SK-N-SH (cell line): ENCODE data around the gene IRF2. TPM values are rescaled to one million over a fixed set of nuclear protein-coding genes. Genes with fewer than 3 reads are reported as not detected.
A peak's percentile ranks its signal among the peaks of the same experiment; 100 is the strongest.

Experiments
- CTCF ChIA-PET: fragments of 300-600, 350-600 bp; formaldehyde crosslinking; extraction: SDS; loops from one replicate; lab custom pipeline; 2021; lab: Yijun Ruan, JAX
- POLR2A ChIA-PET: fragments of 350-600 bp; sonication (Branson Sonifier 250); formaldehyde crosslinking; extraction: SDS; loops from one replicate; lab custom pipeline; 2020; ENCODE audit warnings: antibody characterized with exemption, inconsistent platforms; lab: Yijun Ruan, JAX
- DNase-seq: peaks from one replicate; pipeline ENCODE4 v3.0.0; 2012
- H2AFZ ChIP-seq: fragments of 200-600 bp; sonication (generic); 2 replicates; pipeline ENCODE4 v1.8.1; 2016; ENCODE audit warnings: antibody characterized with exemption, mild to moderate bottlenecking, low read depth
- H3F3A ChIP-seq: fragments of 200-600 bp; sonication (generic); replicated peaks from 2 replicates; pipeline ENCODE3; 2016; ENCODE audit warnings: antibody characterized with exemption, mild to moderate bottlenecking; ENCODE audit not compliant: insufficient read depth
- H3K27ac ChIP-seq, 2 experiments: fragments of 200-500 bp in 1 of 2; fragments of 200-600 bp in 1 of 2; sonication (Bioruptor generic) in 1 of 2; sonication (generic), shearing (Covaris generic) in 1 of 2; 2 replicates each; pipeline versions ENCODE4 v1.5.1 to v1.6.1; 2014 to 2016; ENCODE audit warnings: low read depth in 2 of 2, inconsistent platforms in 1 of 2, low read length in 1 of 2, mild to moderate bottlenecking in 1 of 2, mixed read lengths in 1 of 2
- H3K27me3 ChIP-seq: fragments of 200-600 bp; sonication (generic), shearing (Covaris generic); 2 replicates; pipeline ENCODE4 v1.6.1; 2016; ENCODE audit warnings: mixed run types; ENCODE audit not compliant: insufficient read depth
- H3K36me3 ChIP-seq, 2 experiments: fragments of 200-500 bp in 1 of 2; fragments of 200-600 bp in 1 of 2; sonication (Bioruptor generic) in 1 of 2; sonication (generic) in 1 of 2; replicated peaks in 1 of 2; 2 replicates each; pipeline versions ENCODE3 to v1.5.1; 2014 to 2016; ENCODE audit warnings: low read length in 1 of 2, mild to moderate bottlenecking in 1 of 2; ENCODE audit not compliant: insufficient read depth in 2 of 2, control insufficient read depth in 1 of 2
- H3K4me1 ChIP-seq, 2 experiments: fragments of 200-500 bp in 1 of 2; fragments of 200-600 bp in 1 of 2; sonication (Bioruptor generic) in 1 of 2; sonication (generic), shearing (Covaris generic) in 1 of 2; 2 replicates each; pipeline versions ENCODE4 v1.5.1 to v1.6.1; 2014 to 2016; ENCODE audit warnings: low read depth in 1 of 2, low read length in 1 of 2, mixed run types in 1 of 2; ENCODE audit not compliant: insufficient read depth in 2 of 2, control insufficient read depth in 1 of 2
- H3K4me2 ChIP-seq: fragments of 200-600 bp; sonication (generic), shearing (Covaris generic); 2 replicates; pipeline ENCODE4 v1.6.1; 2017; ENCODE audit warnings: mixed run types
- H3K4me3 ChIP-seq, 2 experiments: fragments of 200-500 bp in 1 of 2; fragments of 200-600 bp in 1 of 2; sonication (Bioruptor generic) in 1 of 2; sonication (generic), shearing (Covaris generic) in 1 of 2; 2 replicates each; pipeline versions ENCODE4 v1.5.1 to v1.8.1; 2014 to 2016; ENCODE audit warnings: low read depth in 2 of 2, inconsistent platforms in 1 of 2, low read length in 1 of 2, mild to moderate bottlenecking in 1 of 2, mixed read lengths in 1 of 2, moderate library complexity in 1 of 2
- H3K79me2 ChIP-seq: fragments of 200-600 bp; sonication (generic); 2 replicates; pipeline ENCODE4 v1.8.1; 2017; ENCODE audit warnings: mild to moderate bottlenecking; ENCODE audit not compliant: insufficient read depth
- H3K9ac ChIP-seq: fragments of 200-600 bp; sonication (generic); 2 replicates; pipeline ENCODE4 v1.6.1; 2017; ENCODE audit warnings: mixed run types
- H3K9me2 ChIP-seq: fragments of 200-600 bp; sonication (generic); 2 replicates; pipeline ENCODE4 v1.6.1; 2017; ENCODE audit warnings: mixed run types
- H3K9me3 ChIP-seq: fragments of 200-600 bp; sonication (generic); 2 replicates; pipeline ENCODE4 v1.6.1; 2017; ENCODE audit warnings: mixed run types, mild to moderate bottlenecking, moderate library complexity
- H4K20me1 ChIP-seq: fragments of 200-600 bp; sonication (generic); 2 replicates; pipeline ENCODE4 v1.6.1; 2017; ENCODE audit warnings: mild to moderate bottlenecking, mixed run types; ENCODE audit not compliant: insufficient read depth
- CHD2 ChIP-seq: fragments of 150-350 bp; IDR thresholded peaks from 2 replicates; pipeline ENCODE4 v1.6.1; 2018; ENCODE audit warnings: low read length; ENCODE audit not compliant: partially characterized antibody
- EZH2phosphoT487 ChIP-seq: fragments of 200-600 bp; sonication (generic); IDR thresholded peaks from 2 replicates; pipeline ENCODE4 v1.6.1; 2017; ENCODE audit warnings: low read depth, mixed run types, mild to moderate bottlenecking, antibody characterized with exemption, moderate library complexity, borderline replicate concordance
- FOSL2 ChIP-seq: IDR thresholded peaks from 2 replicates; pipeline ENCODE4 v1.4.0; 2012; ENCODE audit warnings: low read depth, mild to moderate bottlenecking, moderate library complexity, borderline replicate concordance
- FOXJ3 ChIP-seq: sonication (generic); formaldehyde crosslinking; IDR thresholded peaks from 2 replicates; pipeline ENCODE4 v1.5.1; 2020; ENCODE audit warnings: mild to moderate bottlenecking, missing genetic modification reagents
- GABPA ChIP-seq: IDR thresholded peaks from 2 replicates; pipeline ENCODE4 v1.4.0; 2012; ENCODE audit warnings: low read depth, mild to moderate bottlenecking
- GATA2 ChIP-seq: sonication (generic); formaldehyde crosslinking; IDR thresholded peaks from 2 replicates; pipeline ENCODE4 v1.5.0; 2020; ENCODE audit warnings: mild to moderate bottlenecking, missing genetic modification reagents
- IRF3 ChIP-seq: fragments of 150-350 bp; IDR thresholded peaks from 2 replicates; pipeline ENCODE4 v1.6.1; 2016; ENCODE audit warnings: mild to moderate bottlenecking, low read depth, low read length
- MAX ChIP-seq: IDR thresholded peaks from 2 replicates; pipeline ENCODE4 v1.4.0; 2012; ENCODE audit warnings: low read depth
- MEF2A ChIP-seq: IDR thresholded peaks from 2 replicates; pipeline ENCODE4 v1.4.0; 2012; ENCODE audit warnings: low read depth, borderline replicate concordance
- MXI1 ChIP-seq: IDR thresholded peaks from 2 replicates; pipeline ENCODE4 v1.6.1; 2012; ENCODE audit warnings: mild to moderate bottlenecking, low read depth, low read length, improper control_type of control experiment
- NFIC ChIP-seq: IDR thresholded peaks from 2 replicates; pipeline ENCODE4 v1.4.0; 2012; ENCODE audit warnings: borderline replicate concordance
- NRF1 ChIP-seq: IDR thresholded peaks from 2 replicates; pipeline ENCODE4 v1.6.1; 2012; ENCODE audit warnings: low read depth, mild to moderate bottlenecking, low read length
- PBX3 ChIP-seq: IDR thresholded peaks from 2 replicates; pipeline ENCODE4; 2012
- RAD21 ChIP-seq: IDR thresholded peaks from 2 replicates; pipeline ENCODE4 v1.6.1; 2012; ENCODE audit warnings: mild to moderate bottlenecking, low read length
- RFX5 ChIP-seq: IDR thresholded peaks from 2 replicates; pipeline ENCODE4 v1.6.1; 2012; ENCODE audit warnings: mild to moderate bottlenecking, improper control_type of control experiment, low read length
- SIN3A ChIP-seq: IDR thresholded peaks from 2 replicates; pipeline ENCODE4 v1.6.1; 2012; ENCODE audit warnings: low read depth, mild to moderate bottlenecking, low read length, moderate library complexity, borderline replicate concordance
- TCF12 ChIP-seq: IDR thresholded peaks from 2 replicates; pipeline ENCODE4 v1.4.0; 2012
- USF2 ChIP-seq: fragments of 150-350 bp; IDR thresholded peaks from 2 replicates; pipeline ENCODE4 v1.6.1; 2017; ENCODE audit warnings: antibody characterized with exemption, low read length, low read depth, borderline replicate concordance
- YY1 ChIP-seq: IDR thresholded peaks from 2 replicates; pipeline ENCODE4 v1.4.0; 2012; ENCODE audit warnings: low read depth, mild to moderate bottlenecking
- WGBS: methylation state at CpG from one replicate; pipeline ENCODE4 v1.1.6; 2017; ENCODE audit warnings: low lambda C conversion rate; 5-methylcytosine and 5-hydroxymethylcytosine counted together
- polyA plus RNA-seq, 3 experiments: library from polyadenylated mRNA; depleted of rRNA; stranded (reverse); fragments of >200 nt; gene quantifications; 2 replicates each; pipeline ENCODE4 v1.2.3, GENCODE V29; 2012

IRF2 gene
- polyA plus RNA-seq, 1 of the 3 experiments (the other 2 are of a cell fraction): 23.3 TPM

GRCh38 chr4:184398741-184399511, 75.4 kb downstream of the IRF2 start:
- Histone ChIP-seq H3F3A (peaks cover 12% of the 10 kb centered on the region), H3K4me1 (peaks cover 6 to 14% of the 10 kb centered on the region in 2 experiments), H3K27me3 (no peaks in the 10 kb centered on the region), H3K27ac (peak overlapping the region in 1 of 2 experiments; percentile 86; a peak in 1 of 4 replicates), H3K9me3 (no peaks in the 10 kb centered on the region), H3K79me2 (no peaks in the 10 kb centered on the region), H2AFZ (no peak overlapping the region), H3K4me3 (no peak overlapping the region), H3K9me2 (no peaks in the 10 kb centered on the region), H3K9ac (no peak overlapping the region), H3K4me2 (no peak overlapping the region), H4K20me1 (no peaks in the 10 kb centered on the region), H3K36me3 (peaks cover 26 to 48% of the 10 kb centered on the region in 2 experiments)
- 99% methylated on average over 20 of the region's 24 CpGs for WGBS
- DNase-seq: no peak
- ChIA-PET CTCF (interaction anchor here (1.2 kb wide), 1 partner anchor 20 kb away, joined by 3 read pairs; no protein-coding TSS in a partner anchor), POLR2A (no interaction called here)
- TF ChIP-seq MEF2A (no peak), NFIC (no peak), FOXJ3 (CRISPR knock-in tag) (no peak), YY1 (no peak), NRF1 (no peak), GABPA (no peak), GATA2 (CRISPR knock-in tag) (no peak), FOSL2 (no peak), EZH2phosphoT487 (no peak), MXI1 (no peak), RFX5 (no peak), IRF3 (no peak), USF2 (no peak), TCF12 (no peak), RAD21 (no peak)

- H3K4me3 ChIP-seq: no peak overlapping the region
- no peak overlapping the region for H3K9ac ChIP-seq
- no peaks in the 10 kb centered on the region for H3K79me2 ChIP-seq
- no peak overlapping the region for H2AFZ ChIP-seq
- 98% methylated on average over 6 of the region's 6 CpGs for WGBS
- TF ChIP-seq NFIC (no peak), PBX3 (no peak), MAX (no peak), NRF1 (no peak), CHD2 (no peak), SIN3A (no peak)
- peaks cover 0 to 7% of the 10 kb centered on the region in 2 experiments; a peak in 2 of 4 replicates for H3K4me1 ChIP-seq
- peaks cover 26 to 54% of the 10 kb centered on the region in 2 experiments for H3K36me3 ChIP-seq
- ChIA-PET POLR2A (no interaction called here), CTCF (no interaction called here)
- H4K20me1 ChIP-seq: no peaks in the 10 kb centered on the region
- no peaks in the 10 kb centered on the region for H3K27me3 ChIP-seq
- DNase-seq: no peak
- peaks cover 12% of the 10 kb centered on the region for H3F3A ChIP-seq
- no peak overlapping the region for H3K27ac ChIP-seq
- no peaks in the 10 kb centered on the region for H3K9me3 ChIP-seq
- no peak overlapping the region for H3K4me2 ChIP-seq
- no peaks in the 10 kb centered on the region for H3K9me2 ChIP-seq
These were observed 76.7 kb downstream of the IRF2 start for GRCh38 chr4:184397516-184398163.
